ENCODE data around the gene FTCDNL1. TPM values are rescaled to one million over a fixed set of nuclear protein-coding genes. Genes with fewer than 3 reads are reported as not detected.

Gene FTCDNL1
- polyA plus RNA-seq, 1 donor (not counting 4 experiments of a cell fraction or from before 2014, with no cell fraction given): 0.96 TPM

DNA sequence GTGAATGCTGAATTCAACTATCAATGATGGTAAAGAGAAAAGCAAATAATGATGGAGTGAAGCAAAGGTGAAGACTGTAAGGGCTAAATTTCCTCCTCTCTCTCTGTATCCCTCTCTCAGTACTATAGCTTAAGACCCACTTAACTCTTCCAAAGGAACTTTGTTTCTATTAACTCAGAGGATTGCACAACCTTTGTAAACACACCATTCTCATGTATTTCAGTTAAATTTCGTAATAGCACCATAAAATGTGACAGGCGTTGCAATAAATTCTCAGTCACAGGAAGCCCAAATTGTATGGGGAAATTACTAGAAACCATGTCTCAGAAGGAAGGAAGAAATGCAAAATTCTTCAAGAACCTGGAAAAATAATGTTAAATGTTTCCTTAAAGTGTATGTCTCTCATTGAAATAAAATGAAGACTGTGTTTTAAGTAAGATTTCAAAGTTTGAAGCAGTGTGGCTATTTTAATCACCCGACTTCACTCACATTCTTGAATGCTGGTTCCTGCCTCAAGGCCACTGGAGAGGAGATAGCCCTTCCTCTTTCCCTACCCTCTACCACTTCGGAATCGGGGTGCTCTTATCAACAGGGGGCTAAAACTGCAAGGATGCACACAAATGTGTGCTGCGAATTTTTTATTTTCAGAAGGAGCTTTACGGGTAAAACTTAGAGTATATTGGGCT is 112.1 kb downstream of the FTCDNL1 start:
- H3K4me1 ChIP-seq (ENCODE audit: control insufficient read depth, extremely low read depth, insufficient read depth, low read length): no peaks in the 10 kb centered on the region
- H3K9me3 ChIP-seq (ENCODE audit: control insufficient read depth, low read depth, low read length): no peaks in the 10 kb centered on the region
- H3K9ac ChIP-seq (ENCODE audit: control insufficient read depth, extremely low read depth, insufficient read depth, low read length): no peak overlapping the region
- H3K27ac ChIP-seq (ENCODE audit: control insufficient read depth, insufficient read depth, low read length): no peak overlapping the region
- dilution Hi-C loops (cut with MboI; ENCODE audit: extremely low pct_ligation_motif_present, low sequenced_read_pairs): no loop called here
- H3K9me1 ChIP-seq (ENCODE audit: control insufficient read depth, extremely low read depth, insufficient read depth, low read length): no peaks in the 10 kb centered on the region
- H2AFZ ChIP-seq (ENCODE audit: control insufficient read depth, low read length): no peak overlapping the region
- no peaks in the 10 kb centered on the region for H3K79me2 ChIP-seq (ENCODE audit: control insufficient read depth, insufficient read depth, low read length)
- no peak overlapping the region for H3K4me2 ChIP-seq (ENCODE audit: control insufficient read depth, extremely low read depth, insufficient read depth, low read depth, low read length)
- TF ChIP-seq, protein P1, sequence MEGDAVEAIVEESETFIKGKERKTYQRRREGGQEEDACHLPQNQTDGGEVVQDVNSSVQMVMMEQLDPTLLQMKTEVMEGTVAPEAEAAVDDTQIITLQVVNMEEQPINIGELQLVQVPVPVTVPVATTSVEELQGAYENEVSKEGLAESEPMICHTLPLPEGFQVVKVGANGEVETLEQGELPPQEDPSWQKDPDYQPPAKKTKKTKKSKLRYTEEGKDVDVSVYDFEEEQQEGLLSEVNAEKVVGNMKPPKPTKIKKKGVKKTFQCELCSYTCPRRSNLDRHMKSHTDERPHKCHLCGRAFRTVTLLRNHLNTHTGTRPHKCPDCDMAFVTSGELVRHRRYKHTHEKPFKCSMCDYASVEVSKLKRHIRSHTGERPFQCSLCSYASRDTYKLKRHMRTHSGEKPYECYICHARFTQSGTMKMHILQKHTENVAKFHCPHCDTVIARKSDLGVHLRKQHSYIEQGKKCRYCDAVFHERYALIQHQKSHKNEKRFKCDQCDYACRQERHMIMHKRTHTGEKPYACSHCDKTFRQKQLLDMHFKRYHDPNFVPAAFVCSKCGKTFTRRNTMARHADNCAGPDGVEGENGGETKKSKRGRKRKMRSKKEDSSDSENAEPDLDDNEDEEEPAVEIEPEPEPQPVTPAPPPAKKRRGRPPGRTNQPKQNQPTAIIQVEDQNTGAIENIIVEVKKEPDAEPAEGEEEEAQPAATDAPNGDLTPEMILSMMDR (optimal IDR thresholded peaks at IDR 0.05 in 1 of 3, IDR thresholded peaks at IDR 0.05 in 1 of 3, conservative IDR thresholded peaks at IDR 0.05 in 1 of 3; ENCODE audit: extremely low read depth in 1 of 3, insufficient read depth in 2 of 3, low read length in 3 of 3): no peak
- no peak for DNase-seq (ENCODE audit: low read depth, low spot score)
- FAIRE-seq: no peak
- no peaks in the 10 kb centered on the region for H4K20me1 ChIP-seq (ENCODE audit: control insufficient read depth, extremely low read depth, insufficient read depth, low read length)
- no peaks in the 10 kb centered on the region for H3K27me3 ChIP-seq (ENCODE audit: control insufficient read depth, extremely low read depth, insufficient read depth, low read length)
- H3K4me3 ChIP-seq (ENCODE audit: control insufficient read depth in 2 of 3, extremely low read depth in 1 of 3, insufficient read depth in 2 of 3, low read depth in 1 of 3, low read length in 3 of 3): no peak overlapping the region
- no peaks in the 10 kb centered on the region for H3K36me3 ChIP-seq (ENCODE audit: control insufficient read depth in 2 of 2, extremely low read depth in 1 of 2, insufficient read depth in 2 of 2, low read length in 2 of 2)

DNA sequence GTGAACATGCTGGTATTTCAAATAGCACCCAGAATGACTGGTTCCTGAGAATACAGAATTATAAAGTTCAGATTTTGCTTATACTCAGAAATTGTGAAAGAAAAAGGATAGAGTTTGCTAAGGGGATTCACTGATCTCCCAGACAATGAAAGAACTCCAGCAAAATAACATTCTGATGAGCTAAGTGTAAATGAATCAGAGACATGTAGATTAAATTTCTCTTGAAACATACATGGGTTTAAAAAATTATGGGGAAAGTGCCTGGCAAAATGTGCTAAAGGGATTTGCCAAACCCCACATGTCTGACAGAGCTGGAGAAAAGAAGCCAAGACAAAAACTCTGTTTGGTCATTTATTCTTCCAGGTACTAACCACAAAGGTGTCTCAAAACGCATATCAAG is 116.3 kb downstream of the FTCDNL1 start:
- no peaks in the 10 kb centered on the region for H3K4me1 ChIP-seq (ENCODE audit: control insufficient read depth, extremely low read depth, insufficient read depth, low read length)
- H3K79me2 ChIP-seq (ENCODE audit: control insufficient read depth, insufficient read depth, low read length): no peaks in the 10 kb centered on the region
- H3K27ac ChIP-seq (ENCODE audit: control insufficient read depth, insufficient read depth, low read length): no peak overlapping the region
- no peak overlapping the region for H3K4me2 ChIP-seq (ENCODE audit: control insufficient read depth, extremely low read depth, insufficient read depth, low read depth, low read length)
- no peak overlapping the region for H3K9ac ChIP-seq (ENCODE audit: control insufficient read depth, extremely low read depth, insufficient read depth, low read length)
- H3K9me1 ChIP-seq (ENCODE audit: control insufficient read depth, extremely low read depth, insufficient read depth, low read length): no peaks in the 10 kb centered on the region
- TF ChIP-seq, protein P1 (optimal IDR thresholded peaks at IDR 0.05 in 1 of 3, IDR thresholded peaks at IDR 0.05 in 1 of 3, conservative IDR thresholded peaks at IDR 0.05 in 1 of 3; ENCODE audit: extremely low read depth in 1 of 3, insufficient read depth in 2 of 3, low read length in 3 of 3): no peak
- TF ChIP-seq EZH2 (IDR thresholded peaks at IDR 0.05; ENCODE audit: low read length): no peak
- dilution Hi-C loops (cut with MboI; ENCODE audit: extremely low pct_ligation_motif_present, low sequenced_read_pairs): no loop called here
- no peak for FAIRE-seq
- no peak overlapping the region for H2AFZ ChIP-seq (ENCODE audit: control insufficient read depth, low read length)
- no peak for DNase-seq (ENCODE audit: low read depth, low spot score)
- no peaks in the 10 kb centered on the region for H3K27me3 ChIP-seq (ENCODE audit: control insufficient read depth, extremely low read depth, insufficient read depth, low read length)
- H4K20me1 ChIP-seq (ENCODE audit: control insufficient read depth, extremely low read depth, insufficient read depth, low read length): no peaks in the 10 kb centered on the region
- no peak overlapping the region for H3K4me3 ChIP-seq (ENCODE audit: control insufficient read depth in 2 of 3, extremely low read depth in 1 of 3, insufficient read depth in 2 of 3, low read depth in 1 of 3, low read length in 3 of 3)
- no peaks in the 10 kb centered on the region for H3K36me3 ChIP-seq (ENCODE audit: control insufficient read depth in 2 of 2, extremely low read depth in 1 of 2, insufficient read depth in 2 of 2, low read length in 2 of 2)
- H3K9me3 ChIP-seq (ENCODE audit: control insufficient read depth, low read depth, low read length): no peaks in the 10 kb centered on the region
